Stimulated activated CD8-positive, alpha-beta memory T cell treated with anti-CD3 and anti-CD28 coated beads, Interleukin-15, amount 100 ng/mL, for 1 hour (primary cell): Measurements from ENCODE around the gene NPM3.

Experiments used
- DNase-seq: peaks from one replicate; pipeline ENCODE4 v3.0.0-alpha.2; 2020; ENCODE audit warnings: low read depth

Gene NPM3

GRCh38 chr10:101774589-101775272 lies 8.5 kb downstream of the NPM3 start:
- no peak for DNase-seq

GRCh38 chr10:101773923-101774588 lies 9.2 kb downstream of the NPM3 start:
- DNase-seq = no peak

- DNase-seq = no peak
Observed at GRCh38 chr10:101772895-101773761, 10.1 kb downstream of the NPM3 start.

GRCh38 chr10:101772017-101772894 lies 11.0 kb downstream of the NPM3 start:
- no peak for DNase-seq

GRCh38 chr10:101771380-101771779 lies 11.9 kb downstream of the NPM3 start:
- DNase-seq = no peak

GRCh38 chr10:101770331-101771215 lies 12.7 kb downstream of the NPM3 start:
- DNase-seq = no peak

GRCh38 chr10:101769541-101770180 lies 13.6 kb downstream of the NPM3 start:
- DNase-seq = no peak

GRCh38 chr10:101768791-101769170 lies 14.5 kb downstream of the NPM3 start:
- no peak for DNase-seq

GRCh38 chr10:101767966-101768790 lies 15.1 kb downstream of the NPM3 start:
- DNase-seq = no peak

- DNase-seq = no peak
Observed at GRCh38 chr10:101767600-101767945, 15.7 kb downstream of the NPM3 start.

GRCh38 chr10:101766753-101767599 lies 16.3 kb downstream of the NPM3 start:
- no peak for DNase-seq

GRCh38 chr10:101766306-101766705 lies 16.9 kb downstream of the NPM3 start:
- no peak for DNase-seq

GRCh38 chr10:101763141-101763846 lies 20.0 kb downstream of the NPM3 start:
- no peak for DNase-seq

GRCh38 chr10:101762736-101763135 lies 20.5 kb downstream of the NPM3 start:
- no peak for DNase-seq

- no peak for DNase-seq
Observed at GRCh38 chr10:101761226-101761625, 22.0 kb downstream of the NPM3 start.

- no peak for DNase-seq
Observed at GRCh38 chr10:101760510-101760909, 22.7 kb downstream of the NPM3 start.

- DNase-seq = no peak
Observed at GRCh38 chr10:101759309-101760247, 23.7 kb downstream of the NPM3 start.
